ENCODE measurements around the gene MGAT4C.

MGAT4C gene

DNA sequence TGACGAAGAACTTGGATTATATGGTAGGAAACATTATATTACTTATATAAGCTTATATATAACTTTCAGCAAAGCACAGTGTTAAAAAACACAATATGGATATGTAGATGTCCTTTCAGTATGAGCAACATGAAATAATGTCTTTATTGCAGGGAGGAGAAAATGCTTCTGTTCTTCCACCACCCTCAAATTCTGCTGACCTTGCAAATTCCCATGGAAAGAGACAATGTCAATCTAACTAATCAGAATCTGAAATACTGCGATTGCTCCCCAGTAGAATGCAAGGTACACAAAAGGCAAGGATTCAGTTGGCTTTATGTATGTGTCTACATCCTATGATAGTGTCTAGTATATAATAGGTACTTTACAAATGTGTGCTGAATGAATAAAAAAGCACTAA, 26.4 kb downstream of the MGAT4C start:
- TF ChIP-seq, protein P1, sequence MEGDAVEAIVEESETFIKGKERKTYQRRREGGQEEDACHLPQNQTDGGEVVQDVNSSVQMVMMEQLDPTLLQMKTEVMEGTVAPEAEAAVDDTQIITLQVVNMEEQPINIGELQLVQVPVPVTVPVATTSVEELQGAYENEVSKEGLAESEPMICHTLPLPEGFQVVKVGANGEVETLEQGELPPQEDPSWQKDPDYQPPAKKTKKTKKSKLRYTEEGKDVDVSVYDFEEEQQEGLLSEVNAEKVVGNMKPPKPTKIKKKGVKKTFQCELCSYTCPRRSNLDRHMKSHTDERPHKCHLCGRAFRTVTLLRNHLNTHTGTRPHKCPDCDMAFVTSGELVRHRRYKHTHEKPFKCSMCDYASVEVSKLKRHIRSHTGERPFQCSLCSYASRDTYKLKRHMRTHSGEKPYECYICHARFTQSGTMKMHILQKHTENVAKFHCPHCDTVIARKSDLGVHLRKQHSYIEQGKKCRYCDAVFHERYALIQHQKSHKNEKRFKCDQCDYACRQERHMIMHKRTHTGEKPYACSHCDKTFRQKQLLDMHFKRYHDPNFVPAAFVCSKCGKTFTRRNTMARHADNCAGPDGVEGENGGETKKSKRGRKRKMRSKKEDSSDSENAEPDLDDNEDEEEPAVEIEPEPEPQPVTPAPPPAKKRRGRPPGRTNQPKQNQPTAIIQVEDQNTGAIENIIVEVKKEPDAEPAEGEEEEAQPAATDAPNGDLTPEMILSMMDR (IDR thresholded peaks at IDR 0.05; ENCODE audit: low read depth, low read length) = no peak
- no peak overlapping the region for H3K4me3 ChIP-seq (ENCODE audit: low read depth, low read length)

DNA sequence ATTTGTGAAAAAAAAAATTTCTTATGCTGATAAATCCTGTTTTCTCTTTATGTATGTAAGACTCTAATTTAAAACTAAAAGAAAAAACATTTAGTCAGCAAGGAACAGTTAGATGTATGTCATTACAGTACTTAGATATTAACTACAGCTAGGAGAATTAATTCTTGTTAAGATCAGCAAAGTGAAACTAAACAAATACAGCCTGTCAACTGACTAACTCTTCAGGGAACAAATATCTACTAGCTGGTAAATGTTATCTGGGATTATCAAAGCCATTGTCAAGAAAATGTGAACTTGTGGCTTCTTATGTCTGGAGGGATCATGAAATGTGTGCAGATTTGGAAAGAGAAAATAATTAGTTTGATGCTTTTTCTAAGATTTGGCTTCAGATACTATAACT, 27.5 kb downstream of the MGAT4C start:
- TF ChIP-seq, protein P1 (IDR thresholded peaks at IDR 0.05; ENCODE audit: low read depth, low read length) = no peak
- no peak overlapping the region for H3K4me3 ChIP-seq (ENCODE audit: low read depth, low read length)

DNA sequence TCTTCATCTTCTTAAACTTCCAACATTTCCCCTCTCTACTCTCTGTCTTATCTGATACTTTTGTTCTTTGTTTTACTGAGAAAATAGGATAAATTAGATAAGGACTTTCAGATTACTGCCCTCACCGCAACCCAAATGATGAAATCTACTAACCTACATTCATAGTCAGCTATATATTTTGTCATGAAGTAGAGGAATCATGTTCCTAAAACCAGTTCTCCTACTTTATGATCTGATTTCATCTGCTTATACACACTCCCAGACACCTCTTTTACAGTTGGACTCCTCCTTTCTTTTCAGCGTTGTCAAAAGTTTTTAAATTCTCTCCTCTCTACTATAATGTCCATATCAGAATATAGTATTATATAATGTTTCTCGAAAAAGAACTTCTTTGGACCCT, 29.7 kb downstream of the MGAT4C start:
- TF ChIP-seq, protein P1 (IDR thresholded peaks at IDR 0.05; ENCODE audit: low read depth, low read length) = no peak
- H3K4me3 ChIP-seq (ENCODE audit: low read depth, low read length) = no peak overlapping the region

DNA sequence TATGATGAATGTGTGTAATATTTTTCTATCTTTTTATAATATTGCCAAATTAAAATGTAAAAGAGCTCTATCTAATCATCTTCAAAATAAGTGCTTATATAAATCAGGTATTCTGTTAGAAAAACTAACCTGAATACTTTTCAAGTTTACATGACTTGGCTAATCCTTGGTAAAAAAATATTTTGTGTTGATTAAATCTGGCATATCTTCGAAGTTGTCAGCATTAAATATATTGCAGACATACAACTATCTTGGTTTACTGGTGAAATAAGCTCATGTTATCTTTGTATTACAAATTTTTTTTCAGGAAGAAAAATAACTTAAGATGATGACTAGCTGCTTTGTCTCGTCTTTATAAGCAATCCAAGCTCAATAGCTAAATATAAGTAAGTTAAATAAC, 39.6 kb downstream of the MGAT4C start:
- TF ChIP-seq, protein P1 (IDR thresholded peaks at IDR 0.05; ENCODE audit: low read depth, low read length) = no peak
- no peak overlapping the region for H3K4me3 ChIP-seq (ENCODE audit: low read depth, low read length)

DNA sequence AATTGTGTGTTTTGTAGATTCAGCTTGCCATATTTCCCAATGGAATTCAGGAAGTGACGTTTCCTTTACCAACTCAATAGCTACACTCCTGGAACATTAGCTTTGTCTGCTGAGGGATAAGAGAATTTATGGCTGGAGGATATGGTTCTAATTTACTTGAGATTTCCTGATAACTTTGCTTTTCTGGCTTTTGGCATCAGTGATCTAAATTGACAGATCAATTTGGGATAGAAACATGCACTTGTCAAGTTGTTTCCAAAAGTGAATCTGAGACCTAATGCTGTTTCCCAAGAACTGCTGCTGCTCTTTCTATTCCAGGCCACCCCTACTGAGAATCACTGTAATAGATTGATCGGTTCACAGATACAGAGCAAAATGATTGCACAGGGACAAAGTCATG, 43.2 kb downstream of the MGAT4C start:
- TF ChIP-seq, protein P1 (IDR thresholded peaks at IDR 0.05; ENCODE audit: low read depth, low read length) = no peak
- H3K4me3 ChIP-seq (ENCODE audit: low read depth, low read length) = no peak overlapping the region

DNA sequence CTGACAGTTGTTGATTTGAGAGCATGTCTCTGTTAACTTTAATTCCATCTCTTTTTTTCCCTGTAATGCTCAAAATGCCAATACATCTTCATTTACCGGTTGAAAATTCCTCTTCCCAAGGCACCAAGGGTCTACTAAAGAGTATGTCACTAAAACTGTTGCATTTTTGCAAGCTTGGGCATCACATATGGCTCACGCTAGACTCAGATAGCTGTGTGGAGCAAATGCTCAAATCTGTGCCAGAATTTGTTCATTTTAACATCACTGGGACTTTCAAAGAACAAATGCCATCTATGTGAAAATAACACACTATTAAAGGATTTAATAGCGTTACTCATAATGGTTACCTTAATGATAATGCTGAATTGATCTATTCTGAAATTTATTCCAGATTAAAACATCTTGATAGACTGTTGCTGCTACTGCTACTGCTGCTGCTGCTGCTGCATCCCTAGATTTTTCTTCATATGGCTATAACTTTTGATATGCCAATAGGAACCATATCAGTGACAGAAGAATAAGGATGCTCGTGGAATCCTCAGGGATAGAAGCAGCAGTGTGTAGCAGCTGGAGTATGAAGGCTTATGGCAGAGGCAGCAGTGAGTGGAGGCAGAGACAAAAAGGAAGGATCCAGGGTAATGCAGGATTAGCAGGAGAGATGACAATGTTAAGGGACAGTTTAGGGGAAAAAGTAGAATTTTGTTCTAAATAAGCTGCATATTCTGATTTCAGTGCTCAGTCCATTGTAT, 57.3 kb downstream of the MGAT4C start:
- TF ChIP-seq, protein P1 (IDR thresholded peaks at IDR 0.05; ENCODE audit: low read depth, low read length) = no peak

DNA sequence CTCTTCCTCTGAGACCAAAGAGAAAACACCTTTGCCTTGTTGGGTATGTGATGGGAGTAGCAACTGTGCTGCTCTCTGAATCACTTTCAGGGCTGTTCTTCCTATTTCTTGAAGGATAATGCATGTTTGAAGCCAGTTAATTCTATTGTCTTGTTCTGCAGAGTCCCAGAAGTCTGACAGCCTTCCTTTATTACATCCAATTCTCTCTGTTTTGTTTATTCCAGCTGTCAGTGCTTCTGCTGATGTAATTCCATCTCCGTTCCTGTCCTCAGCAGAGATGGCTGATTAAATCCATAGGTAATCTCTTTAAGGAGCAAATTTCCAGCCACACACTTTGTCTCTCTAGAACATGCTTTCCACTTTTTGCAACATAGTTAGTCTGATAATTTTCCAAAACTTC, 59.7 kb downstream of the MGAT4C start:
- TF ChIP-seq, protein P1 (IDR thresholded peaks at IDR 0.05; ENCODE audit: low read depth, low read length) = no peak
- no peak overlapping the region for H3K4me3 ChIP-seq (ENCODE audit: low read depth, low read length)

More for the DNA sequence above, 57.3 kb downstream of the MGAT4C start:
- no peak overlapping the region for H3K4me3 ChIP-seq (ENCODE audit: low read depth, low read length)

Data from WI38 (cell line).